ENCODE data around the gene RAI1.

The RAI1 gene

DNA sequence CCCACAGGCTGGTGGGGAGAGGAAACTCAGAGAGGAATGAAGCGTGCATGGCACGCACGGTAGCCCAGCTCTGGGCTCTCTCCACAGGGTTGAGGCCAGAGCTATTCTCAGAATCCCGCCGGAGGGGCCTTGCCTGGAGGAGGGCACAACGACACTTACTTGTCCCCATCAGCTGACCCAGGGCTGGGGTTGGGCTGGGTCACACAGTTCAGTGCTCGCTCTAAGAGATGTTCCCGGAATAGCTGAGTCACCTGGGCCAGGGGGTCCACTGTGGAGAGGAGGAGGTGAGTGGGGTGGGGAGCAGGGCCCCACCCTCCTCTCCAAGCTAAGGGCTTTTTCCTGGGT is 133.8 kb downstream of the RAI1 start:
- no peak for DNase-seq (ENCODE audit: low spot score)

DNA sequence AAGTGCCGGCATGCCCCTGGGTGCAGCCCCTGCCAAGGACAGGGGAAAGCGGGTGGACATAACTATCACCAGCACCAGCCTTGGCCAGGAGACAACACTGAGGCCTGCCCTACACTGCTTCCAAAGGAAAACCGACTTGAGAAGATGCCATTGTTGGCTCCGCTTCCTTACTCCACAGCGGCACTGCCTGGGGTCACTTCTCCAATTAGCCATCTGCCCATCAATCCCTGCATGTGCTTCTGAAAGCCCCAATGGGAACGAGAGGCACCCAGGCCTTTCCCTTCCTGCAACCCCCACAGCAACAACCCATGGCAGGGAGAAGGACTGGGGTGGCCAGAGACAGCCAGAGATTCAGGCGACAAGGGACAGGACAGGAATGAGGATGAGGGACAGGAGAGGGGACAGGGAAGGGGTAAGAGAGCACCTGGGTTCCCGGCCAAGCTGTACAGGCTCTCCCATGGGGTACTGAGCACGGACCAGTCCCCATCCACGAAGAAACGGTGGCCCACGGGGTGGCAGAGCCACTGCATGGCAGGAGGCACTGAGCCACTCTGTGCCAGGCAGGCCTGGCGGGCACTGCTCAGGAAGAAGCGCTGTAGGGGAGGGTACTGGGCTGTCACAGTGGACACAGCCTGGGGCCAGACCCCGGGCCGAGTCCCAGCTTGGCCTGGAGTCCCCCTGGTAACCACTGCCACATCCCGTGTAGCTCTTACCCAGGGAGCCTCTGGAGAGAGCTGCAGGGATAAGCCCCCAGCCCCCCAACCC is 134.4 kb downstream of the RAI1 start:
- DNase-seq (ENCODE audit: low spot score): no peak

DNA sequence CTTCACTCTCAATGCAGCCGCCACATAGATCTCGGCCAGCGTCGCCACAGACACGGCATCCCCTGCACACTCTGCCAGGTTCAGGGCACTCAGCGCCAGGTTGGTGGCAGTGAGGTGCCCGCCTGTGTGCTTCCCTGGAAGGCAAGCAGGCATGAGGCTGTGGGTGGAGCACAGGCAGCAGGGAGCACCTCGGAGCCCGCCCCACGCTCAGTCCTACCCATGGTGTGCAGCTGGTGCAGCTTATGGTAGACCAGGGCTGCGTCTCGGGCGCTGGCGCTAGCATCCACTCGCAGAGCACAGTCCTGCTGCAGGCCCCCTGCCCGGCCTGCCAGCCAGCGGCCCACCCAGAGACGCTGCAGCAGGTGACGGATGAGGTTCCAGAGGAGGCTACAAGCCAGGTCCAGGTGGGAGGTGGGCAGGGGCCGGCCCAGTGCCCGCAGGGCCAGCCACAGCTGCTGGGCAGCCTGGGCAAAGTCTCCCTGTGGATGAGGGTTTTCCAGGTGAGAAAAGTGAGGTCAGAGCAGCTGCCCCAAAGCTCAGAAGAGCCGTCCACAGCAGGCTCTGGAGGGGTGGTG is 135.1 kb downstream of the RAI1 start:
- DNase-seq (ENCODE audit: low spot score): no peak

DNA sequence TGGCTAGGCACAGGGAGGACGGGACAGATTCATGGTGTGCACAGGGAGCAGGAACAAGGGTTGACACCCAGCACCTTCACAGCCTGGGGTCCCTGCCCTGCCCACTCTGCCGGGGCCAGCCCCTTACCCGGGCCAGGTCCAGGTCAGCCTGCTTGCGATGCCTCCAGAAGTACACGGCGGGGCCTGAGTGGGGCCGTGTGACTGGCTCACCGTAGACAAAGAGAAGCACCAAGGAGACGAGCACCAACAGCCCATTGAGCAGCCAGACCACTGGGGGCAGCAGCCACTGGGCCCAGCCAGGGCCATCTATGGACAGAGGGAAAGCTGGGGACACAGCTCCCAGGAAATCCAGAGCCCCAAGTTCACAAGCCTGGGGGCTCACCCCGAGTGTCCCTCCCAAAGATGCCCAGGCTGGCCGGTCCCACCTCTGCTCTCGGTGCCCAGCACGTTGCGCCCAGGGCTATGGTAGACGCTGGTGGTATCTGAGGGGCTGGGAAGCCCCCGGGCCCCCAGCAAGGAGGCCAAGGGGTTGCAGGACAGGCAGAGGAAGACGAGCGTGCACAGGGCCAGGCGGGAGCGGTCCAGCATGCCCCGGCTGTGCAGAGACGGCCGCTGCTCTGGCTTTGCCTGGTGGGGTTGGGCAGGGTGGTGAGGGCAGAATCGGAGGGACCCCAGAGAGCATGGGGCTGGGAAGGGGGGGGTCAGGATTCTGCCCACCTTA is 135.7 kb downstream of the RAI1 start:
- DNase-seq (ENCODE audit: low spot score): no peak

DNA sequence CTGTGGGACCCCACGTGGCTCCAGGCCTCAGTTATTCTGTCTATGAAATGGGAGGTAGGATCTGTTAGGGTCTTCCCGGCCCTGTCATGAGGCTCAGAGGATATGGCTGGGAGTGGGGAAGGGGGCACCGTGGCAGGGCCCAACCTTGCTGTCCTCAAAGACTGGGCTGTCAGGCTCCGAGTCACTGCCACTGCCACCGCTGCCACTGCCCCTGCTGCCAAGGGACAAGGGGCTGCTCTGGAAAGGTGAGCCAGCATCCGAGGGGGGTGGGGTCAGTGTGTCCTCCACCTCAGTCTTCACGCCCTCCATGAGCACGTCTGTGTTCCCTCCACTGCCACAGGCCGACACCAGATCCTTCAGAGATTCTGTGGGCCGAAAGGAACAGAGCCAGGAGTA is 136.3 kb downstream of the RAI1 start:
- DNase-seq (ENCODE audit: low spot score): no peak

DNA sequence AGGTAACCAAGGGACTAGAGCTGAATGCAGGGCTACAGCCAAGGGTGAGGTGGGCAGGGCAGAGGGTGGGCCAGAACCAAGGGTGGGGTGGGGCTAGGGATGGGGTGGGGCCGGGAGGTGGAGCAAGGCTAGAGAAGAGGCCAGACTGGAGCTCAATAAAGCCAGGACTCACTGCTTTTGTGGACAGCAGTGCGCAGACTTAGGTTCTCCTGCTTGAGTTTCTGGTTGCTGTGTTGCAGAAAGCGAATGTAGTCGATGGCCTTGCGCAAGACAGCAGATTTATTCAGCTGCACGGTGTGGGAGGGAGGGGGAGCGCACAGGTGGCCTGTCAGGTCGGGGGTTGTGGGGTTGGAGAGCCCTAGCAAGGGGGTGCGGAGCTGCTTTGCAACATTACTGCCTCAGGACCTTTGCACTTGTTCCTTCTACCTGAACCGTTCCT is 136.8 kb downstream of the RAI1 start:
- DNase-seq (ENCODE audit: low spot score): peak; percentile 34

DNA sequence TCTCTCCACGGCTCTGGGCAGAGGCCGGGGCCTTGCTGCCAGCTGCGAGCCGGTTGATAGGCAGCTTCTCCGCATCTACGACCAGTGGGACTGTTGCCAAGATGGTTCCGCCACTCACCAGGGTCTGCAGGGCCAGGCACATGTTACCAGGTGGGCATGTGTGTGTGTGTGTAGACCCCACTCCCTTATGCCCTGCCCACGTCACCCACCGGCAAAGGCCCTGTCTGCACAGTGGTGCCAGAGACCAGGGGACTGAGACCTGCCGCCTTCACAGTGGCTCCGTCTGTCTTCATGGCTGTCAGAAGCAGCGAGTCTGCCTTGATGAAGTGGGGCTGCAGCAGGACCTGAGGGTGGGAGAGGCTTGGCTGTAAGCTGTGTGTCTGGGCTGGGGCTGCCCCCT is 137.9 kb downstream of the RAI1 start:
- no peak for DNase-seq (ENCODE audit: low spot score)

DNA sequence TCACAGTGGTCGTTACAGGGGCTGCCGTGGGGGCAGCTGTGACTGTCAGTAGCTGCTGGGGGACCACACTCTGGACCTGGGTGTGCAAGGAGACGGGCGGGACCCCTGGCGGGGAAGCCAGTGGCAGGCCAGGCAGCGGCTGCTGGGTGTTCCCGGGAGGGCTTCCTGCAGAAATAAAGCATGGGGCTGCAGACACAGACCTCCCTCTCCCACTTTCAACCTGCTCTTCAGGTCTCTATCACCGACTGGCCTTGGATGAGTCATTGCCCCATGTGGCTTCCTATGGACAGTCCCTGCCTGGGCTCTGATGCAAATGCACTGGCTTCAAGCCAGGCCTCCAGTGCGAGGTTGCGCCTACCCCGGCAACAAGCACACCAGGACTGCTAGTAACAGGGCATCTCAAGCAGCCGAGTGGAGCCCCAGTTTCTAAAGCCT is 138.3 kb downstream of the RAI1 start:
- peak; percentile 84 for DNase-seq (ENCODE audit: low spot score)

DNA sequence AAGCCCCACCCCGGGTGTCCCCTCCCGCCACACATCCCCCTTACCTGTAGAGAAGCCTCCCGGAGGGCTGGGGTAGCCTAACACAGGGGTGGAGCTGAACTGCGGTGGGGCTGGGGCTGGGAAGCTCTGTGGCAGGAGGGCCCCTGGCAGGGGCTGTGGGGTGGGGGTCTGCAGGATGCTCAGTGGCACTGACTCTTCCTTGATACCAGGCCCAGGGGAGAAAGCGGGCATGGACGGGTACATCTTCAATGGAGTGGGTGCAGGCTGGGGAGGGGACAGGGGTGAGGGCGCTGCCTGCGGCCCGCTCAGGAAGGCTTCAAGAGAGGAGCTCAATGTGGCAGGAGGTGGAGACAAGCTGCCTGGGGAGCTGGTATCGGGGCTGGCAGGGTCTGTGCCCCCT is 138.8 kb downstream of the RAI1 start:
- DNase-seq (ENCODE audit: low spot score): no peak

DNA sequence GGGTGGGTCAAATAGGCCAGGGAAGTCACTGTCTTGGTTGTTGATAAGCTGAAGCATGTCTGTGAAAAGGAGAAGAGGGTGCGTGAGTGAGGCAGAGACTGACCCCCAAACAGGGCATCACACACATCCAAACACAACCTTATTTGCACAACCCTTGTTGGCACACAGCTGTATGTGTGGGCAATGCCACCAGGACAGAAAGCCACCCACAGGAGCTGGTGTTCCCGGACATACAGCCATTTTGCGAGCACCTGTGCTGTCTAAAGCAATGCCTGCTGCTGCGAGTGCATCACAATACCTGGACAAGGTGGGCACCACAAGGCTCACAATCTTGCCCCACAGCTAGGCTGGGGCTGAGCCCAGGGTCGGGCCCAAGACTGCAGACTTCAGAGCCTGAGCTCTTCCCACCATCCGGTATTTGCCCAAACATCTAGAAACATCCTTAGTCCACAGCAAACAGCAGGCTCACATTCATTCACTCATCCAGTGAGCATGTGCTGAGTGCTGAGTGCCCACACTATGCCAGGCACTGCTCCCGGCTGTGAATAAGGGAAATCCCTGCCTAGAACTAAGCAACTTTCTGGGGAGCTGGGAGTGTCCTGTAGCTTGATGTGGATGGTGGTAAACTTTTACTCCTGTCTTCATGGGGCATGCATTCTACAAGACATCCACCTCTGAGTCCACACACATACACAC is 139.4 kb downstream of the RAI1 start:
- no peak for DNase-seq (ENCODE audit: low spot score)

DNA sequence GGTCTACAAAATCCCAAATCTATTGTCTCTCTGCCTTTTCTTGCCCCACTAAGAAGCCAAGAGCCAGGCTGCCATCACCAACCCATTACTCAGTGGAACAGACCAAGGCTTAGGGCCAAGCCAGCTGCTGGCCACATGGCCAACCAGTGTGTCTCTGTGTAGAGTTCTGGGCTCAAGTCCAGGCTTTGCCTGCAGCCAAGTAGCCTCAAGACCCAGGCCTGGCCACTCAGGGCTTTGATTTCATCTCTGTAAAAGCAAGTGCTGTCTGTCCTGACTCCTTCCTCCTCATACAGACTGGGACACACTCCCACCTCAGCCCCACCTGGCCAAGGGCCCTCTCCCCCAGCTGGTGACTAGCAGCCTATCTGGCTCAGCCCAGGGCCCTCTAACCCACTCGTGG is 140.9 kb downstream of the RAI1 start:
- DNase-seq (ENCODE audit: low spot score): peak; percentile 33

DNA sequence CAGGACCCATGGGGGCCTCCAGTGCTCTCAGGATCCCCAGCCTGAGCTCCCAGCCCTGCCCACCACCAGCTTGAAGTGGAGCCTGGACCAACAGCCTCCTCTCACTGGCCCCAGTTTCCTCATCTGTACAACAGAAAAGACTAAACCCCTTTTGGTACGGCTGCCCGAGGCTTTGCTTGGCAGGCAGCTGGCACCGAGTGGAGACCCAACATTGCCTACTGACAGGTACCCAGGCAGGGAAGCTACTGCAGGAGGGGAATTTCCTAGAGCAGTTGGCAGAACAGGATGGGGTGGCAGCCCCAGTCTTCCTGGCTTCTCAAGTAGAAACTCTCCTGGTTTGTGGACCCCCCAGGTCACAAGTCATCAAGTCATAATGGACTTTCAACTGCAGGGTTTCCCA is 141.4 kb downstream of the RAI1 start:
- peak; percentile 23 for DNase-seq (ENCODE audit: low spot score)

DNA sequence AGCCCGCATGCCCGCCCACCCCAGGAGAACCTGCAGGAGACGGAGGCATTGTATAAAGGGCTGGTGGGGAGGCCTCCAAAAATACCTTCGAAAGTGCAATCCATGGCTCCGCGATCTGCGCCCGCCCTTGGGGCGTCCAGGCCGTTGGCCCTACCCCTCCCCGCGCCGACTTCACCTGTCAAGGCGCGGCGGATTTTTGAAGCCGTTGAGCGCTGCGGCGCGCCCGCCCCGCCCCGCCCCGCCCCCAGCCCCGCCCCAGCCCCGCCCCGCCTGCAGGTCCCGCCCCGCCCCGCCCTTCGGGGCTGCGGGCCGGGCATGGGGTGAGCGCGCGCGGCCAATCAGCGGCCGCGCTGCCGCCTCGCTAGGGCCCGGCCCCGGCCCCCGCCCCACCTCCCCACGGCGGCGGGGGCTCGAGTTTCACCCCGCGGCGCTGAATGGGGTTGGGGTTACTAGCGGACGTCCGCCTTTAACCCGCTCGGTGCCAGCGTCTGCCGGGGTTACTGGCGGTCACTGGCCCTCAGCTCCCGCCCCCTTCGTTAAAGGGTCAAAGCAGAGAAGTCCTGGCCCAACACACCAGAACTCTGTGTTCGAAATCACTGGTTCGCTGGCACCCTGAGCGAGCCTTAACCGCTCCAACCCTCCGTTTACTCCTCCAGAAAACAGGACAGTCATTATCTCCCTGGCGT is 142.3 kb downstream of the RAI1 start:
- DNase-seq (ENCODE audit: low spot score): peak; percentile 91

DNA sequence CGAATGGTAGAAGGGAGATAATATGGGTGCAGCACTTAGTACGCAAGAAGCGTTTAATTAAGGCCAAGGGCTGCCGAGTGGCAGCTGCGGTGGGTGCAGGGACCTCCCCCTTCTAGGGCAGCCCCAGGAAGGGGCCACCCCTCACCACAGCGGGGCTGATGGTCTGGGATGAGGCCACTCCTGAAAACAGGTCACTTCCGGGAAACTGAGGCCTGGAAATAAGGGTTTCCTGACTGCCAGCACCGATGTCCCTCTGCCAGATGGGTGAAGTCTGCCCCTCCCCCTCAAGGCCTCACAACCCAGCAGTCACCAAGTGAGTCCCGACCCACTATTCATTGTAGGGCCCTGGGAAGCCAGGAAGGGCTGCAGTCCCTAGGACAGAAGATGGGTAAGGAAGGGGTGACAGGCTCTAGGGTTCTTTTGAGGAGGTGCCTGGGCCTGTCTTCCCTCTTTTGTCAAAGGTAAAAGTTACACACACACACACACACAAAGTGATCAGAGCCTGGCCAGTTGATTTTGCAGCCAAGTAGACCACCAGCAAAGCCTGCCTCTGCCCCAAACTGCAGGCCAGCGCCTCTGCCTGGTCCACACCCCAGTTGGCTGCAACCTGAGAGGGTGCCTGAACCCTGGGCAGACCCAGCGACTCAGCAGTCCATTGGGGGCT is 143.0 kb downstream of the RAI1 start:
- no peak for DNase-seq (ENCODE audit: low spot score)

DNA sequence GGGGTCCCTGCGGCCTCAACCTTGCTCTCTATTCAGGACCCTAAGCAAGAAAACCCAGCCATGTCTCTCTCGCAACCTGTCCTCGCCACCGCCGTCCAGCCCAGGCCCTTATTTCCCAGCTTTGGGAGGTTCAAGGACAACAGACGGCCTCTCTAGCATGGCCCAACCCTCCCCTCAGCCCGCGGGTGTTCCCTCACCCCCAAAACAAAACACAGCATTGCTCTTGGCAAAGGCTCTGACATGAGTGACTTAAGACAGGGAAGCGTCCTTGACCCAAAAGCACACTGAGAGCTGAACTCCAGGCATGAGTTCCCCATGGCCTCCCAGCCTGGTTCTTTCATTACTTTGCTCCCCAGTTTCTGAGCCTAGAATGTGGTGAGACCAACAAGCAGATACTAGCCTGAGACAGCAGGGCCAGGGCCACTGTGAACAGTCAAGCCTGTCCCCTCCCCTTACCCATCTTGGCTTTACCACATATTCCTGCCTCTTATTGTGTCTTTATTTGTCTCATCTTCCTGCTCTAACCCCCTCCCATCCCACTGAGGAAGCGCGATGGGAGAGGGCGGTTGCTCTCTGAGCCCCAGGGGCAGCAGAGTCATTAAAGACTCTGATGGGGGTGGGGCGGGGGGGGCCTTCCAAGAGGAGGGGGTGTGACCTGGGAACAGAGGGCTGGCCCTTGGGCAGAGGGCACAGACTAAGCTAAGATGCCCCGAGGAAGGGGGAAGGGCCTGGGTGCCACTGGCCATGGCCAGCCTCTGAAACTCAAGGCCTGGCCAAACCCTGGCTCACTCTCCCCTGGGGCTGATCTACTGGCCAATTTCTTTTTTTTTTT is 143.7 kb downstream of the RAI1 start:
- DNase-seq (ENCODE audit: low spot score): peak; percentile 34

DNA sequence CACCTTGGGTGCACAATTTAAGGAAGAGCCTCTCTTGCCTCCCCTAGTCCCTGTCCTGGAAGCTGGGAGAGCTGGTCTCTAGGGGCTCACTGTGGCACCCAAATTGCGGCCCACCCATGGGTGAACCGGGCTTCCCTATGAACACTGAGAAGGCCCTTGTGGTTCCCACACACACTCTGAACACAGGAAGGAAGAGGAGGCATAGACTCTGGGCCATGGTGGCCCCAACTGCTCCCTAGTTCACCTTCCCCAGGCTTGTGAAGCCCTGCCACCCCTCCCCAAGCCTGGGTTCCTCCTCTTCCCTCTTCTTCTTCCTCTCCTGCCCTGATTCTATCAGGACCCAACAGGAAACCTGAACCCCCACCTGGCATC is 145.1 kb downstream of the RAI1 start:
- DNase-seq (ENCODE audit: low spot score): no peak

DNA sequence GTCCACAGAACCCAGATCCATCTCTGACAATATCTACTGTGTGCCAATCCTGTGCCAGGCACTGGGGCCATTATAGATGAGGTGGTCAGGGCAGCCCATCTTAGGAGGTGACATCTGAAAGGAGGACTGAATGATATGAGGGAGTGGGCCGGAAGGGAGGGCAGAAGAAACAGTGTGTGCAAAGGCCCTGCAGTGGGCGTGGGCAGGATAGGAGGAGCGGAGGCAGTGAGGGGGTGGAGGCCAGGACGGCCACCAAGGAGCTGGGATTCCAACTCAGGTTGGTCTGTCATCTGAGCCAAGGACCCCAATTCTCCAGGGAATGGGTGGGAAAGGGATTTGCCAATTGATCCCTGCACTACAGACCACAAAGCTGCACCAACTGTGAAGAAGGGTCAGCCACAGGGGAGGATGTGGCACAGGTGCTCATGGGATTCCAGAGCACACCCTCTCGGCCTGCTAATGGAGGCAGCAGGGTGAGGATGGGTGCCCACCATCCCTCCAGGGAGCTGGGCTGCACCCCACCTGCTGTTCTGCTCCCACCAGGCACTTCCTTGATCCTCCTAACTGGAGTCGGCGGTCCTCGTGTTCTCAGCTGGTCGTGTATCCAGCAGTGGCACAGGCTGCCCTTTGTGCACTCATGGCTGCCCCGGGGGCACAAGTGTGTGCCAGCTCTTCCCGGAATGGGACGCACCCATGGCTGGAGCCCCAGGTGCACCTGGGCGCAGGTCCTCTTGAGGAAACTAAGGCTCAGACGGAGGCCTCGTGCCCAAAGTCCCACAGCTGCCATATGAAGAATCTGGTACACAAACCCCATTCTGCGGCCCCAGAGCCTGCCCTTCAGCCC is 145.9 kb downstream of the RAI1 start:
- no peak for DNase-seq (ENCODE audit: low spot score)

DNA sequence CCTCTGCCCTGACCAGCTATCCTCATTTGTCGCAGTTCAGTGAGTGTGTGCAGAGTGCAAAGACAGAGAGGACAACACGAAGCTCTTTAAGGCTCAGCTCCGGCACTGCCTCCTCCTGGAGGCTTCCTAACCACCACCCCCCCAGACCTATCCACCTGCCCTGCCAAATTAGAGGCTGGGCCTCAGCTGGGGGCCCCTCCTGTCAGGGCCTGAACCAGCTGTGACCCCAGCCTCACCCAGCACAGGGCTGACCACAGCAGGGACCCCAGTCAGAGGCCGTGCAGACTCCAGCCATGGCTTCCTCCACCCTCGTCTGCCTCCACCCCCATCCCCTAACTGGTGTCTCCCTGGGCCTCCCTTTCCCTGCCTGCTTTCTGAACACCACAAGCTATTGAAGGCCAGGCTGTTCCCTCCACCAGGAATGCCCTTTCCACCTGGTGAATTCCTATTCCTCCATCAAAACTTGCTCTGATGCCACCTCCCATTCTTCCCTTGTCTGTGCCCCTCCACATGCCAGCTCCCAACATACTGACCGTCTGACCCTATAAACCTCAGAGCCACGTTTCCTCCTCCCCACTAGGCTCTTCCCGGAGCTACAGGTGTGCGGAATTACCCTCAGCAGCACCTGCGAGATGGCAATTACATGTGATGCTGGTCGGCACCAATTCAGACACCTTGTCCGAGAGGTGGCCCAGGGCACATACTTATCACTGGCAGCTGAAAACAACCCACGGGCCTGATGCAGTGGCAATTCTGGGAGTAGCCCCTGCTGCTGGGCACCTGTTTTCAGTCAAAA is 146.8 kb downstream of the RAI1 start:
- no peak for DNase-seq (ENCODE audit: low spot score)

DNA sequence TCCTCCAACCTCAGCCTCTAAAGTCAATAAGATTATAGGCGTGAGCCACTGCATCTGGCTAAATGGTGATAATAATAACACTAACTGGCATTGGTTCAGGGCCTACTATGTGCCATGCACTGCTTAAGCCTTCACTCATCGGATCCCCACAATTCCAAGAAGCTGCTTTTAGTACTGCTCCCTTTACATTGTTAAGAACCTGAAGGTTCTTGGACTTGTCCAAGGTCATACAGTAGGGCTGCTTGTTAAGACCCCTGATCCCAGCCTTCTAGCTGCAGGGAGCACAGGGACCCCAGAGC is 149.0 kb downstream of the RAI1 start:
- DNase-seq (ENCODE audit: low spot score): no peak
